HEK293 (cell line): ENCODE data around the gene MED29.

Source experiments
- CTCF ChIA-PET: fragments of 350-600 bp; formaldehyde crosslinking; extraction: SDS; loops from one replicate; lab custom pipeline; 2021; ENCODE audit warnings: antibody characterized with exemption; lab: Yijun Ruan, JAX
- POLR2A ChIA-PET: fragments of 300-600 bp; formaldehyde crosslinking; extraction: SDS; loops from one replicate; lab custom pipeline; 2020; ENCODE audit warnings: antibody characterized with exemption, inconsistent platforms; lab: Yijun Ruan, JAX
- H3K27ac ChIP-seq: fragments of 200-500 bp; sonication (Bioruptor generic); 2 replicates; pipeline ENCODE4 v1.5.1; 2014; ENCODE audit warnings: low read depth, low read length, control low read depth, inconsistent platforms; ENCODE audit errors: extremely low read depth
- H3K36me3 ChIP-seq, 2 experiments: fragments of 200-500 bp in 1 of 2; sonication (Bioruptor generic) in 1 of 2; 1 replicate in 1 of 2; 2 replicates in 1 of 2; pipeline ENCODE4 v1.5.1; 2014 to 2017; ENCODE audit warnings: inconsistent platforms in 2 of 2, low read length in 2 of 2; ENCODE audit not compliant: control insufficient read depth in 2 of 2, insufficient read depth in 1 of 2
- H3K4me1 ChIP-seq: fragments of 200-500 bp; sonication (Bioruptor generic); 2 replicates; pipeline ENCODE4 v1.5.1; 2014; ENCODE audit warnings: mild to moderate bottlenecking, low read length, inconsistent platforms; ENCODE audit not compliant: control insufficient read depth, insufficient read depth
- H3K4me3 ChIP-seq: 2 replicates; pipeline ENCODE4 v1.5.1; 2011; ENCODE audit warnings: low read depth, mild to moderate bottlenecking, control low read depth, low read length, moderate library complexity
- H3K9me3 ChIP-seq: fragments of 200-500 bp; sonication (Bioruptor generic); 2 replicates; pipeline ENCODE4 v1.5.1; 2014; ENCODE audit warnings: low read depth, low read length, inconsistent platforms; ENCODE audit not compliant: control insufficient read depth, insufficient read depth
- GLIS1 ChIP-seq: fragments of 450-650 bp; formaldehyde crosslinking; IDR thresholded peaks from 2 replicates; pipeline ENCODE4 v1.5.1; 2016; ENCODE audit warnings: missing biosample characterization, missing genetic modification characterization
- PRDM2 ChIP-seq: fragments of 450-650 bp; formaldehyde crosslinking; IDR thresholded peaks from 2 replicates; pipeline ENCODE4 v1.5.1; 2016; ENCODE audit warnings: missing biosample characterization, missing genetic modification characterization, borderline replicate concordance
- ZBTB17 ChIP-seq: fragments of 450-650 bp; formaldehyde crosslinking; IDR thresholded peaks from 2 replicates; pipeline ENCODE4 v1.5.1; 2016; ENCODE audit warnings: missing biosample characterization, missing genetic modification characterization
- ZFP41 ChIP-seq: fragments of 450-650 bp; formaldehyde crosslinking; IDR thresholded peaks from 2 replicates; pipeline ENCODE4 v1.5.1; 2016; ENCODE audit warnings: missing biosample characterization, missing genetic modification characterization, borderline replicate concordance
- ZNF600 ChIP-seq: fragments of 450-650 bp; formaldehyde crosslinking; IDR thresholded peaks from 2 replicates; pipeline ENCODE4 v1.5.1; 2016; ENCODE audit warnings: missing biosample characterization, missing genetic modification characterization
- ZNF701 ChIP-seq: fragments of 450-650 bp; formaldehyde crosslinking; IDR thresholded peaks from 2 replicates; pipeline ENCODE4 v1.5.1; 2016; ENCODE audit warnings: missing biosample characterization, missing genetic modification characterization
- ZNF777 ChIP-seq: fragments of 450-650 bp; formaldehyde crosslinking; IDR thresholded peaks from 2 replicates; pipeline ENCODE4 v1.5.1; 2017; ENCODE audit warnings: missing biosample characterization, missing genetic modification characterization, borderline replicate concordance
- ZXDB ChIP-seq: fragments of 450-650 bp; formaldehyde crosslinking; IDR thresholded peaks from 2 replicates; pipeline ENCODE4 v1.5.1; 2016; ENCODE audit warnings: missing biosample characterization, missing genetic modification characterization
- TF ChIP-seq, protein P1 (sequence below): fragments of 450-650 bp; formaldehyde crosslinking; IDR thresholded peaks from 2 replicates; pipeline ENCODE4 v1.5.1; 2016; ENCODE audit warnings: missing biosample characterization, missing genetic modification characterization
- TF ChIP-seq, protein P2 (sequence below): fragments of 450-650 bp; formaldehyde crosslinking; IDR thresholded peaks from 2 replicates; pipeline ENCODE4 v1.5.1; 2016; ENCODE audit warnings: missing biosample characterization, missing genetic modification characterization

Gene MED29

GRCh38 chr19:39385629-39386411 lies 5.4 kb upstream of the MED29 start (continued):
- TF ChIP-seq, protein P1, sequence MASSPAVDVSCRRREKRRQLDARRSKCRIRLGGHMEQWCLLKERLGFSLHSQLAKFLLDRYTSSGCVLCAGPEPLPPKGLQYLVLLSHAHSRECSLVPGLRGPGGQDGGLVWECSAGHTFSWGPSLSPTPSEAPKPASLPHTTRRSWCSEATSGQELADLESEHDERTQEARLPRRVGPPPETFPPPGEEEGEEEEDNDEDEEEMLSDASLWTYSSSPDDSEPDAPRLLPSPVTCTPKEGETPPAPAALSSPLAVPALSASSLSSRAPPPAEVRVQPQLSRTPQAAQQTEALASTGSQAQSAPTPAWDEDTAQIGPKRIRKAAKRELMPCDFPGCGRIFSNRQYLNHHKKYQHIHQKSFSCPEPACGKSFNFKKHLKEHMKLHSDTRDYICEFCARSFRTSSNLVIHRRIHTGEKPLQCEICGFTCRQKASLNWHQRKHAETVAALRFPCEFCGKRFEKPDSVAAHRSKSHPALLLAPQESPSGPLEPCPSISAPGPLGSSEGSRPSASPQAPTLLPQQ (tag by site-specific recombination), result 0 out of 2 replicates have a peak, but pooled peaks have one; percentile 9
- TF ChIP-seq GLIS1 (peak; percentile 43), ZNF600 (tag by site-specific recombination) (peak; percentile 69; the same call in 1 of the 2 replicates), ZNF701 (tag by site-specific recombination) (no peak), ZXDB (tag by site-specific recombination) (no peak)

GRCh38 chr19:39386557-39386956 lies 4.6 kb upstream of the MED29 start:
- H3K4me1 ChIP-seq, result peaks cover 17% of the 10 kb centered on the region
- no peaks in the 10 kb centered on the region for H3K9me3 ChIP-seq
- H3K36me3 ChIP-seq, result peaks cover 80 to 82% of the 10 kb centered on the region in 2 experiments
- peak overlapping the region; percentile 11; the same call in 1 of the 2 replicates for H3K27ac ChIP-seq
- ChIA-PET CTCF (interaction anchor here (0.8 to 1.1 kb wide), 2 partner anchors 25 to 28 kb away, joined by 3 read pairs; no protein-coding TSS in a partner anchor), POLR2A (interaction anchor here (1.9 to 2.1 kb wide), 2 partner anchors 20 to 49 kb away, joined by 5 to 9 read pairs; partner anchors contain the start of genes RPS16 and ZFP36)
- TF ChIP-seq PRDM2 (tag by site-specific recombination), result no peak
- TF ChIP-seq GLIS1, result peak; percentile 14; the same call in 1 of the 2 replicates
- no peak overlapping the region for H3K4me3 ChIP-seq

GRCh38 chr19:39388657-39389056 lies 2.5 kb upstream of the MED29 start:
- Histone ChIP-seq H3K9me3 (no peaks in the 10 kb centered on the region), H3K4me3 (no peak overlapping the region), H3K4me1 (peaks cover 23% of the 10 kb centered on the region), H3K27ac (peak overlapping the region; percentile 2; the same call in 1 of the 2 replicates), H3K36me3 (peaks cover 66 to 73% of the 10 kb centered on the region in 2 experiments)
- TF ChIP-seq ZNF777 (tag by site-specific recombination), result 0 out of 2 replicates have a peak, but pooled peaks have one; percentile 13
- peak; percentile 82 for TF ChIP-seq ZBTB17
- TF ChIP-seq ZFP41 (tag by site-specific recombination), result no peak
- TF ChIP-seq, protein P2, sequence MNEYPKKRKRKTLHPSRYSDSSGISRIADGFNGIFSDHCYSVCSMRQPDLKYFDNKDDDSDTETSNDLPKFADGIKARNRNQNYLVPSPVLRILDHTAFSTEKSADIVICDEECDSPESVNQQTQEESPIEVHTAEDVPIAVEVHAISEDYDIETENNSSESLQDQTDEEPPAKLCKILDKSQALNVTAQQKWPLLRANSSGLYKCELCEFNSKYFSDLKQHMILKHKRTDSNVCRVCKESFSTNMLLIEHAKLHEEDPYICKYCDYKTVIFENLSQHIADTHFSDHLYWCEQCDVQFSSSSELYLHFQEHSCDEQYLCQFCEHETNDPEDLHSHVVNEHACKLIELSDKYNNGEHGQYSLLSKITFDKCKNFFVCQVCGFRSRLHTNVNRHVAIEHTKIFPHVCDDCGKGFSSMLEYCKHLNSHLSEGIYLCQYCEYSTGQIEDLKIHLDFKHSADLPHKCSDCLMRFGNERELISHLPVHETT (tag by site-specific recombination), result no peak
- POLR2A ChIA-PET, result interaction anchor here (1.4 to 5.3 kb wide), 3 partner anchors 12 to 47 kb away, joined by 6 to 175 read pairs (median 16); partner anchors contain the start of genes RPS16 and ZFP36
- CTCF ChIA-PET, result interaction anchor here (0.6 to 1.9 kb wide), 2 partner anchors 9 to 343 kb away, joined by 4 to 8 read pairs; no protein-coding TSS in a partner anchor
